Measurements from ENCODE around the gene CALHM2. TPM values are rescaled to one million over a fixed set of nuclear protein-coding genes. Genes with fewer than 3 reads are reported as not detected.

Gene CALHM2
- polyA plus RNA-seq, 1 donor (not counting 4 experiments of a cell fraction or from before 2014, with no cell fraction given), result 0.92 TPM

DNA sequence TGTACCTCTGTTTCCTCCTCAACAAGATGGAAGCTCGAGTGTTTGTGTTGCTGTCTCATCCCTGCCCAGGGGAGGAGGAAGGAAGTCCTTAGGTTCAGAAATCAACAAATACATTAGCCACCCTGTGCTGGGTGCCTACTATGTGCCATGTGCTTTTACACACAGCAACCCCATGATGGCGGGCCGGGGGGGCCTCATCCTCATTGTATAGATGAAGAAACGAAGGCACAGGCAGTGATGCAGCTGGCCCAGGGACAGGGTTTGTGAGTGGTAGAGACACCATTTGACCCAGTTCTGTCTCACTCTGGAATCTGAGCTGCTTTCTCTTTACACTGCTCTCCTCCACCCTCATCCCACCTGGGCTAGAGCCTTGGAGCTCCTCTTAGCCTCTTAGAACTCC lies 1.9 kb upstream of the CALHM2 start:
- no peaks in the 10 kb centered on the region for H4K20me1 ChIP-seq (ENCODE audit: control insufficient read depth, extremely low read depth, insufficient read depth, low read length)
- H3K9me1 ChIP-seq (ENCODE audit: control insufficient read depth, extremely low read depth, insufficient read depth, low read length), result no peaks in the 10 kb centered on the region
- H3K4me2 ChIP-seq (ENCODE audit: control insufficient read depth, extremely low read depth, insufficient read depth, low read depth, low read length), result no peak overlapping the region
- DNase-seq (ENCODE audit: low read depth, low spot score) (no peak), FAIRE-seq (no peak)
- no peak overlapping the region for H3K4me3 ChIP-seq (ENCODE audit: control insufficient read depth in 2 of 3, extremely low read depth in 1 of 3, insufficient read depth in 2 of 3, low read depth in 1 of 3, low read length in 3 of 3)
- H3K9ac ChIP-seq (ENCODE audit: control insufficient read depth, extremely low read depth, insufficient read depth, low read length), result no peak overlapping the region
- H3K27ac ChIP-seq (ENCODE audit: control insufficient read depth, insufficient read depth, low read length), result no peak overlapping the region
- no peak overlapping the region for H2AFZ ChIP-seq (ENCODE audit: control insufficient read depth, low read length)
- H3K9me3 ChIP-seq (ENCODE audit: control insufficient read depth, low read depth, low read length), result no peaks in the 10 kb centered on the region
- peaks cover 15% of the 10 kb centered on the region for H3K4me1 ChIP-seq (ENCODE audit: control insufficient read depth, extremely low read depth, insufficient read depth, low read length)
- dilution Hi-C loops (cut with MboI; ENCODE audit: extremely low pct_ligation_motif_present, low sequenced_read_pairs), result no loop called here
- no peak for TF ChIP-seq CTCF (optimal IDR thresholded peaks at IDR 0.05 in 1 of 3, IDR thresholded peaks at IDR 0.05 in 1 of 3, conservative IDR thresholded peaks at IDR 0.05 in 1 of 3; ENCODE audit: extremely low read depth in 1 of 3, insufficient read depth in 2 of 3, low read length in 3 of 3)
- no peak for TF ChIP-seq EZH2 (IDR thresholded peaks at IDR 0.05; ENCODE audit: low read length)
- H3K79me2 ChIP-seq (ENCODE audit: control insufficient read depth, insufficient read depth, low read length), result no peaks in the 10 kb centered on the region
- no peaks in the 10 kb centered on the region for H3K27me3 ChIP-seq (ENCODE audit: control insufficient read depth, extremely low read depth, insufficient read depth, low read length)
- H3K36me3 ChIP-seq (ENCODE audit: control insufficient read depth in 2 of 2, extremely low read depth in 1 of 2, insufficient read depth in 2 of 2, low read length in 2 of 2), result peaks cover 0 to 6% of the 10 kb centered on the region in 2 experiments

GRCh38 chr10:103452506-103453230 lies 498 bp upstream of the CALHM2 start:
- dilution Hi-C loops (cut with MboI; ENCODE audit: extremely low pct_ligation_motif_present, low sequenced_read_pairs), result no loop called here
- H3K9me3 ChIP-seq (ENCODE audit: control insufficient read depth, low read depth, low read length), result no peaks in the 10 kb centered on the region
- peaks cover 15% of the 10 kb centered on the region for H3K4me1 ChIP-seq (ENCODE audit: control insufficient read depth, extremely low read depth, insufficient read depth, low read length)
- H3K27me3 ChIP-seq (ENCODE audit: control insufficient read depth, extremely low read depth, insufficient read depth, low read length), result no peaks in the 10 kb centered on the region
- peak overlapping the region; percentile 60 for H2AFZ ChIP-seq (ENCODE audit: control insufficient read depth, low read length)
- H3K9me1 ChIP-seq (ENCODE audit: control insufficient read depth, extremely low read depth, insufficient read depth, low read length), result no peaks in the 10 kb centered on the region
- FAIRE-seq (peak; percentile 23), DNase-seq (ENCODE audit: low read depth, low spot score) (no peak)
- no peaks in the 10 kb centered on the region for H3K79me2 ChIP-seq (ENCODE audit: control insufficient read depth, insufficient read depth, low read length)
- H3K4me2 ChIP-seq (ENCODE audit: control insufficient read depth, extremely low read depth, insufficient read depth, low read depth, low read length), result peak overlapping the region; percentile 76
- TF ChIP-seq EZH2 (IDR thresholded peaks at IDR 0.05; ENCODE audit: low read length), result no peak
- no peak for TF ChIP-seq CTCF (optimal IDR thresholded peaks at IDR 0.05 in 1 of 3, IDR thresholded peaks at IDR 0.05 in 1 of 3, conservative IDR thresholded peaks at IDR 0.05 in 1 of 3; ENCODE audit: extremely low read depth in 1 of 3, insufficient read depth in 2 of 3, low read length in 3 of 3)
- H4K20me1 ChIP-seq (ENCODE audit: control insufficient read depth, extremely low read depth, insufficient read depth, low read length), result no peaks in the 10 kb centered on the region
- no peak overlapping the region for H3K27ac ChIP-seq (ENCODE audit: control insufficient read depth, insufficient read depth, low read length)
- H3K9ac ChIP-seq (ENCODE audit: control insufficient read depth, extremely low read depth, insufficient read depth, low read length), result no peak overlapping the region
- peak overlapping the region in 2 of 3 experiments; percentile 51 to 55 for H3K4me3 ChIP-seq (ENCODE audit: control insufficient read depth in 2 of 3, extremely low read depth in 1 of 3, insufficient read depth in 2 of 3, low read depth in 1 of 3, low read length in 3 of 3)
- peaks cover 2 to 12% of the 10 kb centered on the region in 2 experiments for H3K36me3 ChIP-seq (ENCODE audit: control insufficient read depth in 2 of 2, extremely low read depth in 1 of 2, insufficient read depth in 2 of 2, low read length in 2 of 2)

Measured in keratinocyte (primary cell).